DOHH2 (cell line): Measurements from ENCODE around the gene GPC5.

ENCODE experiments used
- H3F3A ChIP-seq: fragments of 200-600 bp; sonication (generic), shearing (Covaris generic); 2 replicates; pipeline ENCODE4 v1.6.0; 2016; ENCODE audit warnings: antibody characterized with exemption, mild to moderate bottlenecking; ENCODE audit not compliant: control insufficient read depth, insufficient read depth
- H3K27ac ChIP-seq: fragments of 200-600 bp; sonication (generic); 2 replicates; pipeline ENCODE4 v1.5.1; 2014; ENCODE audit warnings: low read depth, mild to moderate bottlenecking, low read length, moderate library complexity
- H3K27me3 ChIP-seq: fragments of 200-600 bp; sonication (generic); 2 replicates; pipeline ENCODE4 v1.6.1; 2014; ENCODE audit warnings: mild to moderate bottlenecking, low read length, mixed read lengths; ENCODE audit not compliant: control insufficient read depth
- H3K36me3 ChIP-seq: fragments of 200-600 bp; sonication (generic); 2 replicates; pipeline ENCODE4 v1.6.1; 2014; ENCODE audit warnings: mild to moderate bottlenecking, low read length, moderate library complexity, mixed read lengths; ENCODE audit not compliant: control insufficient read depth
- H3K4me1 ChIP-seq: fragments of 200-600 bp; sonication (generic); 2 replicates; pipeline ENCODE4 v1.6.1; 2014; ENCODE audit warnings: mild to moderate bottlenecking, low read length, mixed read lengths; ENCODE audit not compliant: control insufficient read depth
- H3K4me2 ChIP-seq: fragments of 200-600 bp; sonication (generic); 2 replicates; pipeline ENCODE4 v1.6.0; 2014; ENCODE audit warnings: mild to moderate bottlenecking, low read length, moderate library complexity
- H3K4me3 ChIP-seq: fragments of 200-600 bp; sonication (generic); 2 replicates; pipeline ENCODE4 v1.5.1; 2014; ENCODE audit warnings: mild to moderate bottlenecking, low read length, mixed read lengths
- H3K79me2 ChIP-seq: fragments of 200-600 bp; sonication (generic); 2 replicates; pipeline ENCODE4 v1.6.1; 2014; ENCODE audit warnings: mild to moderate bottlenecking, low read length, mixed read lengths; ENCODE audit not compliant: control insufficient read depth
- H3K9me2 ChIP-seq: fragments of 200-600 bp; sonication (generic); replicated peaks from 2 replicates; pipeline ENCODE4 v1.6.1; 2014; ENCODE audit warnings: mild to moderate bottlenecking, low read length, mixed read lengths; ENCODE audit not compliant: control insufficient read depth
- H3K9me3 ChIP-seq: fragments of 200-600 bp; sonication (generic); 2 replicates; pipeline ENCODE4 v1.6.1; 2014; ENCODE audit warnings: antibody characterized with exemption, low read length, mixed read lengths; ENCODE audit not compliant: control insufficient read depth, insufficient read depth
- H4K20me1 ChIP-seq: fragments of 200-600 bp; sonication (generic); 2 replicates; pipeline ENCODE4 v1.6.0; 2014; ENCODE audit warnings: low read depth, mild to moderate bottlenecking, antibody characterized with exemption, low read length, moderate library complexity; ENCODE audit not compliant: control insufficient read depth, insufficient read depth
- EZH2phosphoT487 ChIP-seq: fragments of 200-600 bp; sonication (generic); IDR thresholded peaks from 2 replicates; pipeline ENCODE4 v1.6.1; 2017; ENCODE audit warnings: borderline replicate concordance, mild to moderate bottlenecking, antibody characterized with exemption, low read length, moderate library complexity, mixed read lengths
- TF ChIP-seq, protein P1 (sequence below): fragments of 200-600 bp; sonication (generic); IDR thresholded peaks from one replicate; pipeline ENCODE4 v1.5.1; 2014; ENCODE audit warnings: antibody characterized with exemption, mild to moderate bottlenecking, low read depth, low read length; ENCODE audit not compliant: poor library complexity, severe bottlenecking

Gene GPC5

DNA sequence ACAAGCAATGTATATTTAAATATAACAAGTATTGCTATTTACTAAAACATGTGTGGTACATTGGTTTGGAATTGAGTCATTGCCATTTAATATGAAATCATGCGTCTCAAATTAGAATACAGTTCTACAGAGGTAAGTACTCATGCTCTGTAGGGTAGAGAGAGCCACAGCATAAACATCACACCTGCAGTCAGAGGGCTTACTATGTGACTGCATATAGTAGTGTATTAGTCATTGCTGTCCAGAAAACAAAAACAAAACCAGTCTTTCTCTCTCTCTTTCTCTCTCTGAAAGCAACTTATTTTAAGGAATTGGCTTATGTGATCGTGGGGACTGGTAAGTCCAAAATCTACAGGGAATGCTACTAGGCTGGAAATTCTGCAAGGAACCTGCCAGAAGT lies 370.3 kb downstream of the GPC5 start:
- Histone ChIP-seq H3K36me3 (no peaks in the 10 kb centered on the region), H3K9me2 (no peaks in the 10 kb centered on the region), H3K4me2 (no peak overlapping the region), H3F3A (no peaks in the 10 kb centered on the region), H3K79me2 (no peaks in the 10 kb centered on the region), H3K9me3 (no peaks in the 10 kb centered on the region), H4K20me1 (no peaks in the 10 kb centered on the region), H3K4me3 (no peak overlapping the region), H3K27me3 (no peaks in the 10 kb centered on the region), H3K4me1 (no peaks in the 10 kb centered on the region), H3K27ac (no peak overlapping the region)
- no peak for TF ChIP-seq EZH2phosphoT487
- TF ChIP-seq, protein P1, sequence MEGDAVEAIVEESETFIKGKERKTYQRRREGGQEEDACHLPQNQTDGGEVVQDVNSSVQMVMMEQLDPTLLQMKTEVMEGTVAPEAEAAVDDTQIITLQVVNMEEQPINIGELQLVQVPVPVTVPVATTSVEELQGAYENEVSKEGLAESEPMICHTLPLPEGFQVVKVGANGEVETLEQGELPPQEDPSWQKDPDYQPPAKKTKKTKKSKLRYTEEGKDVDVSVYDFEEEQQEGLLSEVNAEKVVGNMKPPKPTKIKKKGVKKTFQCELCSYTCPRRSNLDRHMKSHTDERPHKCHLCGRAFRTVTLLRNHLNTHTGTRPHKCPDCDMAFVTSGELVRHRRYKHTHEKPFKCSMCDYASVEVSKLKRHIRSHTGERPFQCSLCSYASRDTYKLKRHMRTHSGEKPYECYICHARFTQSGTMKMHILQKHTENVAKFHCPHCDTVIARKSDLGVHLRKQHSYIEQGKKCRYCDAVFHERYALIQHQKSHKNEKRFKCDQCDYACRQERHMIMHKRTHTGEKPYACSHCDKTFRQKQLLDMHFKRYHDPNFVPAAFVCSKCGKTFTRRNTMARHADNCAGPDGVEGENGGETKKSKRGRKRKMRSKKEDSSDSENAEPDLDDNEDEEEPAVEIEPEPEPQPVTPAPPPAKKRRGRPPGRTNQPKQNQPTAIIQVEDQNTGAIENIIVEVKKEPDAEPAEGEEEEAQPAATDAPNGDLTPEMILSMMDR, result no peak

- H3K9me3 ChIP-seq, result no peaks in the 10 kb centered on the region
- H3F3A ChIP-seq, result no peaks in the 10 kb centered on the region
- H3K4me2 ChIP-seq, result no peak overlapping the region
- H4K20me1 ChIP-seq, result no peaks in the 10 kb centered on the region
- no peaks in the 10 kb centered on the region for H3K27me3 ChIP-seq
- no peak overlapping the region for H3K27ac ChIP-seq
- no peaks in the 10 kb centered on the region for H3K79me2 ChIP-seq
- no peaks in the 10 kb centered on the region for H3K36me3 ChIP-seq
- no peak overlapping the region for H3K4me3 ChIP-seq
- no peaks in the 10 kb centered on the region for H3K9me2 ChIP-seq
- no peaks in the 10 kb centered on the region for H3K4me1 ChIP-seq
- no peak for TF ChIP-seq EZH2phosphoT487
- TF ChIP-seq, protein P1, result no peak
Observed at GRCh38 chr13:91771229-91771628, 372.8 kb downstream of the GPC5 start.

- Histone ChIP-seq H3K36me3 (no peaks in the 10 kb centered on the region), H3K4me1 (no peaks in the 10 kb centered on the region), H3F3A (no peaks in the 10 kb centered on the region), H3K4me2 (no peak overlapping the region), H3K4me3 (no peak overlapping the region), H3K27me3 (no peaks in the 10 kb centered on the region), H4K20me1 (no peaks in the 10 kb centered on the region), H3K9me2 (no peaks in the 10 kb centered on the region), H3K9me3 (no peaks in the 10 kb centered on the region), H3K79me2 (no peaks in the 10 kb centered on the region), H3K27ac (no peak overlapping the region)
- no peak for TF ChIP-seq EZH2phosphoT487
- TF ChIP-seq, protein P1, result no peak
Observed at GRCh38 chr13:91773591-91774227, 375.3 kb downstream of the GPC5 start.

DNA sequence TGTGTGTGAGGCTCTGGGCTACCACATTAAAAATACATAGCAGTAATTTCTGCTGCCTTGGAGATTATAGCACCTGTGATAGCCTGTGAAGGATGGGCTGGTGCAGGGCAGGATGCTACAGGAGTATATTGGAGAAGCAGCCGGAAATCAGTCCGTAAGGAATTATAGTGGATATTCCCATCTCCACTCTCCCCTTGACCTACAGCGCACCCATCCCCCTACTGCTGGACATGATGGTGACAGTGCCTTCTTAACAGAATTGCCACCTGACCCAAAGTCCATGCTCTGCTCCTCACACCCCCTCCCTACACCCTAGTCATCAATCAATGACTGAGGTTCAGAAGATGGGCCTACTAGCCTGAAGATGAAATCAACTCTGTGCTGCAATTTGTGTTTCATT lies 376.0 kb downstream of the GPC5 start:
- H3K27ac ChIP-seq, result no peak overlapping the region
- no peak overlapping the region for H3K4me2 ChIP-seq

More for the DNA sequence above, 376.0 kb downstream of the GPC5 start:
- Histone ChIP-seq H3K36me3 (no peaks in the 10 kb centered on the region), H3K27me3 (no peaks in the 10 kb centered on the region), H3K9me2 (no peaks in the 10 kb centered on the region), H3K4me3 (no peak overlapping the region), H3K4me1 (no peaks in the 10 kb centered on the region), H3K79me2 (no peaks in the 10 kb centered on the region), H3K9me3 (no peaks in the 10 kb centered on the region), H3F3A (no peaks in the 10 kb centered on the region), H4K20me1 (no peaks in the 10 kb centered on the region)
- TF ChIP-seq, protein P1, result no peak
- TF ChIP-seq EZH2phosphoT487, result no peak
